HG03097 (cell line): ENCODE data around the gene TNFRSF8.

ENCODE experiments used
- ATAC-seq: cut with Tn5 transposase; IDR thresholded peaks from one replicate; pipeline ENCODE4 v1.9.1; 2021; ENCODE audit not compliant: unreplicated experiment, low FRiP score

The TNFRSF8 gene

GRCh38 chr1:12171206-12172041 is 108.3 kb downstream of the TNFRSF8 start:
- ATAC-seq: no peak

GRCh38 chr1:12172042-12172851 is 109.1 kb downstream of the TNFRSF8 start:
- no peak for ATAC-seq

- no peak for ATAC-seq
Observed at GRCh38 chr1:12173041-12173509, 110.0 kb downstream of the TNFRSF8 start.

GRCh38 chr1:12173631-12174121 is 110.6 kb downstream of the TNFRSF8 start:
- ATAC-seq: no peak

- no peak for ATAC-seq
Observed at GRCh38 chr1:12174924-12175810, 112.1 kb downstream of the TNFRSF8 start.

GRCh38 chr1:12176298-12177118 is 113.4 kb downstream of the TNFRSF8 start:
- ATAC-seq: no peak

- no peak for ATAC-seq
Observed at GRCh38 chr1:12177156-12177998, 114.3 kb downstream of the TNFRSF8 start.

- no peak for ATAC-seq
Observed at GRCh38 chr1:12177999-12178441, 114.9 kb downstream of the TNFRSF8 start.

- no peak for ATAC-seq
Observed at GRCh38 chr1:12178511-12178910, 115.4 kb downstream of the TNFRSF8 start.

- ATAC-seq: no peak
Observed at GRCh38 chr1:12179111-12179519, 116.0 kb downstream of the TNFRSF8 start.

GRCh38 chr1:12179676-12180075 is 116.6 kb downstream of the TNFRSF8 start:
- ATAC-seq: no peak

- ATAC-seq: no peak
Observed at GRCh38 chr1:12180315-12180714, 117.2 kb downstream of the TNFRSF8 start.

- no peak for ATAC-seq
Observed at GRCh38 chr1:12180903-12181302, 117.8 kb downstream of the TNFRSF8 start.

GRCh38 chr1:12181568-12181967 is 118.5 kb downstream of the TNFRSF8 start:
- ATAC-seq: no peak

GRCh38 chr1:12182410-12182984 is 119.4 kb downstream of the TNFRSF8 start:
- ATAC-seq: no peak

- ATAC-seq: no peak
Observed at GRCh38 chr1:12183095-12183794, 120.1 kb downstream of the TNFRSF8 start.

- no peak for ATAC-seq
Observed at GRCh38 chr1:12184008-12184681, 121.0 kb downstream of the TNFRSF8 start.
